ENCODE data around the gene AHNAK.
A peak's percentile ranks its signal among the peaks of the same experiment; 100 is the strongest.

AHNAK gene

GRCh38 chr11:62401811-62402210 lies 144.8 kb downstream of the AHNAK start:
- no peak for DNase-seq

- no peak for DNase-seq
Observed at GRCh38 chr11:62401356-62401755, 145.2 kb downstream of the AHNAK start.

- no peak for DNase-seq
Observed at GRCh38 chr11:62400760-62401159, 145.8 kb downstream of the AHNAK start.

DNA sequence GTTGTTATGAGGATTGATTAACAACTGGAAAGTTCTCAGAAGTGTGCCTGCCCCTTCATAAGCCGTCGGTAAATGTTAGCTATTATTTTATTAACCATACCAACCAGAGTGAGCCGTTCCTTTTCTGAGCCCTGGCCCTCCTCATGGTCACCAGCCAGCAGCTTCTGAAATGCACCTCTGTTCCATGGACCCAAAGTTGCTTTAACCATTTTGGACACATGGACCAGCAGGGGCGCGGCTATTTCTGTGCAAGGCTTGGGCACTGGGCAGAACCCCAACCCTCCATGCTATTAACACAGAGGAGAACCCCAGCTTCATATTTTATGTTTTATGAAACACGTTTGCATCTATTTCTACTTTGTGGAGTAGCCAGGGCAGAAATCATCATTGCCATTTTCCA lies 146.3 kb downstream of the AHNAK start:
- DNase-seq = no peak

GRCh38 chr11:62399878-62400266 lies 146.7 kb downstream of the AHNAK start:
- no peak for DNase-seq

DNA sequence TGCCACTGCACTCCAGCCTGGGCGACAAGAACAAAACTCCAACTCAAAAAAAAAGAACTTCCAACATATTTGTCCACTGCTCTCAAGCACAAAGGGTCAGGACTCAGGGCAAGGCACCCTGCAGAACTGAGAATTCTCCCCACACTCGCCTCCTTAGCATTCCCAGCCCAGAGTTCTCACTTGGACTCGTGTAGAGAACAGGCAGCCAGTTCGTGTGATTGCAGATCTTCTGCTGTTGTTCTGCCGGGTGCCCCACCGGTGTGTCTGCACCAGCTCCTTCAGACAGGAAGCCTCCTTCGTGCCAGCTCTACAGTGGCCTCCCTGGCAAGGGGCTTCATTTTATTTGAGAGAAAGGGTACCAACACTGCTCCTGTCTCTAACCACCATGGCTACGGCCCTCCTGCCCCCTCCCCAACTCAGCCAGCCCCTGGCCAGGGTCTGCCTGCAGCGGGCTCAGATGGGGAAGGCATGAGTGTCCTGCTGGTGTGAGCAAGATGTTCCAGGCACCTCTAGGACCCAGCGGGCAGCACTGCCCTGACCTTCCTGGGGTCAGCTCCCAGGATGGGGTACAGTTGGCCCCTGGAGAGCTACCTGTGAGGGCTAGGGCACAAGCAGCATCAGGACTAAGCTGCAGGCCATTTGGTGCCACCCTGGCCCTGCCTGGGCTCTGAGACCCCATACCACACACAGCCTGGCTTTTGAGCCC lies 147.3 kb downstream of the AHNAK start:
- DNase-seq = no peak

- no peak for DNase-seq
Observed at GRCh38 chr11:62398011-62398994, 148.3 kb downstream of the AHNAK start.

DNA sequence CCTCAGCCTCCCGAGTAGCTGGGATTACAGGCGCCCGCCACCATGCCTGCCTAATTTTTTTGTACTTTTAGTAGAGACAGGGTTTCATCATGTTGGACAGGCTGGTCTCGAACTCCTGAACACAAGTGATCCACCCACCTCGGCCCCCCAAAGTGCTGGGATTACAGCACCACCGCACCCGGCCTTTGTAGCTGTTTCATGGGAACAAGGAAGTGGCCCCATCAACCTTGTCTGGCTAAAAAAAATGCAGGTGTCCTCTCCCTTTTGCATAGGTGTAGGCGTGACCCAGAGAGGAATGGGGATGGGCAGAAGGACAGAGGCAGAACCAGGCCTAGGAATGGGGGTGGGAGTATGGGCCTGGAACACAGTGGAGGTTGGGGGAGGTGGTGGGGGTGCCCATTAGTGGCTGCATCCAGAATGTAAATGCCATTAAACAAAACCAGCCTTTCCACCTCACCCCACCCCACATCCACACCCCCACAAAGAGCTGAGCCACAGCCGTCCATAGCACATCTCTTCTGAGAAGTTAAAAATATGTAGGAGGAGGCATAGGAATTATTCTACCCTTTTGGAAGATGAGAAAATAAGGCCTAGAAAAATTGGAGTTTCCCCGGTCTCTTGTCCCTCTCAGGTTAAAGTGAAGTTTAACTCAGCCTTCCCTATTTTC lies 150.6 kb downstream of the AHNAK start:
- DNase-seq = no peak

DNA sequence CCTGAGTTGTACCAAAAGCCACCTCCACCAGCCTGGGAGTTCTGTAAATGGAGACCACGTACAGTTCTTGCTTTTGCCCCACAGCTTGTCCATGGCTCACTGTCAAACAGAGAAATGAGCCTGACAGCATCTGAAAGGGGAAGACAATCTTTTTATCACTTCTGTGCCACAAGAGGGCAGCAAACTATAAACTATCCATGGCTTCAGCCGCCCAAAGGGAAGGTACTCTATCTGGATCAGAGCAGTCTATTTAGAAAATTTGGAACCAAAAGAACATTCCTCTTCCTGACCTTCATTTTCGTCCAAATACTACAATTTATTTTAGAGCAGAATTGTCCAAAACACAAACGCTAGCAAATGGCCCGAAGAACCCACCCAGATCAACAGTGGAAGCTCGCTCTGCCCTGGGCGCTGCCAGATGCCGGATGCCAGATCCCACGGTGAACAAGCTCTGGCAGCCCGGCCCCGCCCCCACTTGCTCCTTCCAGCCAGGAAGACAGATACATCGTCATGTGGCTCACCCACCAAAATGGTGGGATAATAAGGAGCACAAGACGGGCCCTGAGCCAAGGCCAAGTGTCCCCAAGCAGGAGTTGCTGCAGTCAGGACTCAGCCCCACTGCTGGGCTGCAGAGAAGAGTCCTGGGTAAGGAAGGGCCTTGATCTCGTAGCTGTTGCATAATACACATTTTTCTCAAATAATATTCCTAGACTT lies 151.6 kb downstream of the AHNAK start:
- peak; percentile 76 for DNase-seq

DNA sequence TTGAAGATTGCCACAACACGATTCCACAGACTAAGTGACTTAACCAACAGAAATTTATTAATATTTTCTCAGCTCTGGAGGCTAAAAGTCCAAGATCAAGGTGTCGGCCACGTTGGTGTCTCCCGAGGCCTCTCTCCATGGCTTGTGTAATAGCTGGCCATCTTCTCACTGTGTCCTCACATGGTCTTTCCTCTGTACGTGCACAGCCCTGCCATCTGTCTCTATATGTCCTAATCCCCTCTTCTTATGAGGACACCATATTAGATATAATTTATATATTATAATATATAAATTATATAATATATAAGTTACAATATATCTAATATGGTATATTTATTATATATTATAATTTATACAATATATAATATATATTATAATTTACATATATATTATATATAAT lies 152.9 kb downstream of the AHNAK start:
- no peak for DNase-seq

GRCh38 chr11:62393061-62393611 lies 153.5 kb downstream of the AHNAK start:
- DNase-seq = peak; percentile 56

GRCh38 chr11:62392506-62392905 lies 154.1 kb downstream of the AHNAK start:
- no peak for DNase-seq

- no peak for DNase-seq
Observed at GRCh38 chr11:62391642-62392425, 154.8 kb downstream of the AHNAK start.

GRCh38 chr11:62390722-62391121 lies 155.9 kb downstream of the AHNAK start:
- no peak for DNase-seq

GRCh38 chr11:62390237-62390636 lies 156.4 kb downstream of the AHNAK start:
- DNase-seq = no peak

DNA sequence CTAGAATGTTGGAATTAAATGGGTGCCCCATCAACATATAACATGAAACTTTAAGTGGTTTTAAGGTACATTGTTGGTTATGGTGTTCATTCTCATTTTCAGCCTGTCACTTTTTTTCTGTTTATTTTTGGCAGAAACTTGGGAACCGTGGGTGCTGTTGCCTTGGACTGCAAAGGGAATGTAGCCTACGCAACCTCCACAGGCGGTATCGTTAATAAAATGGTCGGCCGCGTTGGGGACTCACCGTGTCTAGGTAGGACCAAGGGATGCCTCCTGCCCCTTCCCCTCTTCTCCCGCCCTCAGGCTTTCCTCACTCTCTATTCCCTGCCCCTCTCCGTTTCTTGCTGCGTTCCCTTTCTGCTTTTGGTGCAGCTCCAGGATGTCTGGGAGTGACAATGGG lies 157.6 kb downstream of the AHNAK start:
- no peak for DNase-seq

- DNase-seq = no peak
Observed at GRCh38 chr11:62387381-62387780, 159.2 kb downstream of the AHNAK start.

- peak; percentile 54 for DNase-seq
Observed at GRCh38 chr11:62386083-62386482, 160.5 kb downstream of the AHNAK start.

GRCh38 chr11:62383822-62384221 lies 162.8 kb downstream of the AHNAK start:
- no peak for DNase-seq

Data from CD4-positive, alpha-beta T cell treated with Interleukin-12 subunit alpha and Interleukin-12 subunit beta, for 1 hour (primary cell).